SK-N-SH (cell line): ENCODE data around the gene COL4A2.

Source experiments
- FOXJ3 ChIP-seq: sonication (generic); formaldehyde crosslinking; IDR thresholded peaks from 2 replicates; pipeline ENCODE4 v1.5.1; 2020; ENCODE audit warnings: mild to moderate bottlenecking, missing genetic modification reagents
- FOXM1 ChIP-seq: IDR thresholded peaks from 2 replicates; pipeline ENCODE4 v1.4.0; 2012; ENCODE audit warnings: low read depth, mild to moderate bottlenecking
- REST ChIP-seq: IDR thresholded peaks from 2 replicates; pipeline ENCODE4 v1.6.1; 2012; ENCODE audit warnings: mild to moderate bottlenecking, low read depth, low read length, moderate library complexity
- TF ChIP-seq, protein P1 (sequence below): fragments of 200-600 bp; sonication (generic); IDR thresholded peaks from 2 replicates; pipeline ENCODE4 v1.6.1; 2017; ENCODE audit warnings: antibody characterized with exemption, mild to moderate bottlenecking, moderate library complexity

- no peak for TF ChIP-seq REST
- TF ChIP-seq, protein P1, sequence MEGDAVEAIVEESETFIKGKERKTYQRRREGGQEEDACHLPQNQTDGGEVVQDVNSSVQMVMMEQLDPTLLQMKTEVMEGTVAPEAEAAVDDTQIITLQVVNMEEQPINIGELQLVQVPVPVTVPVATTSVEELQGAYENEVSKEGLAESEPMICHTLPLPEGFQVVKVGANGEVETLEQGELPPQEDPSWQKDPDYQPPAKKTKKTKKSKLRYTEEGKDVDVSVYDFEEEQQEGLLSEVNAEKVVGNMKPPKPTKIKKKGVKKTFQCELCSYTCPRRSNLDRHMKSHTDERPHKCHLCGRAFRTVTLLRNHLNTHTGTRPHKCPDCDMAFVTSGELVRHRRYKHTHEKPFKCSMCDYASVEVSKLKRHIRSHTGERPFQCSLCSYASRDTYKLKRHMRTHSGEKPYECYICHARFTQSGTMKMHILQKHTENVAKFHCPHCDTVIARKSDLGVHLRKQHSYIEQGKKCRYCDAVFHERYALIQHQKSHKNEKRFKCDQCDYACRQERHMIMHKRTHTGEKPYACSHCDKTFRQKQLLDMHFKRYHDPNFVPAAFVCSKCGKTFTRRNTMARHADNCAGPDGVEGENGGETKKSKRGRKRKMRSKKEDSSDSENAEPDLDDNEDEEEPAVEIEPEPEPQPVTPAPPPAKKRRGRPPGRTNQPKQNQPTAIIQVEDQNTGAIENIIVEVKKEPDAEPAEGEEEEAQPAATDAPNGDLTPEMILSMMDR, result no peak
- no peak for TF ChIP-seq FOXJ3
- TF ChIP-seq FOXM1, result no peak
Observed at GRCh38 chr13:110541526-110541920, 234.4 kb downstream of the COL4A2 start.
